Measurements from ENCODE around the gene PARVA. TPM values are rescaled to one million over a fixed set of nuclear protein-coding genes. Genes with fewer than 3 reads are reported as not detected.

PARVA gene
- total and polyA plus RNA-seq, 4 donors: 3.1 to 11.7 (median 11.2) TPM

DNA sequence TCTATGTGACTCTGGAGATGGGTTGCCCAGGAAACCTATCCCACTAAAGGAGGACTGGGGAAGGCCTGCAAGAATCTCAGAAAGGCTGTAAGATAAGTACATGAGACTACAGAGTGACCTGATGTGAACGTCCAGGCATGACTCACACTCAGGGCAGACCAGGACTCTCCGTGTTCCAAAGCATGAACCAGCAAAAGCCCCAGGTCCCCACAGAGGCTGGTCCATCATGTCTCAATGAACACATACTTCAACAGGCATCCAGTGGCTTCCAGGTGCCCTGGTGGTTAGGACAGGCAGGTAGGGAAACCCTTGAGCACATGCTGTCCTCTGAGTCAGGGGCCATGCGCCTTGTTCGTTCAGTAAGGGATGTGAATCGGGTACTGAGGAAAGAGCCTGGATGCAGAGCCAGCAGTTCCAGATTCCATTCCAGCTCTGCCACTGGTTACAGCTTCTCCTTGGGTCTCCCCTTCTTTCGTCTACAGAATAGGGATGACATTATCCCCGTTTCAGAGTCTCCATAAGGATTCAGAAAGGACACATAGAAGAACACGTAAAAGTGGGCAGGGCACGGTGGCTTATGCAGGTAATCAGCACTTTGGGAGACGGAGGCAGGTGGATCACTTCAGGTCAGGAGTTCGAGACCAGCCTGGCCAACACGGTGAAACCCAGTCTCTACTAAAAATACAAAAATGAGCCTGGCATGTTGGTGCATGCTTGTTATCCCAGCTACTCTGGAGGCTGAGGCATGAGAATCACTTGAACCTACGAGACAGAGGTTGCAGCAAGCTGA, 167.8 kb downstream of the PARVA start:
- WGBS: 93% methylated on average over 13 of the region's 13 CpGs
- TF ChIP-seq HNF4A (conservative IDR thresholded peaks at IDR 0.05): no peak
- TF ChIP-seq, protein P1, sequence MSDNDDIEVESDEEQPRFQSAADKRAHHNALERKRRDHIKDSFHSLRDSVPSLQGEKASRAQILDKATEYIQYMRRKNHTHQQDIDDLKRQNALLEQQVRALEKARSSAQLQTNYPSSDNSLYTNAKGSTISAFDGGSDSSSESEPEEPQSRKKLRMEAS (IDR thresholded peaks at IDR 0.05): no peak
- no peak for TF ChIP-seq GABPA (IDR thresholded peaks at IDR 0.05 in 1 of 2, conservative IDR thresholded peaks at IDR 0.05 in 1 of 2)
- no peak for TF ChIP-seq RAD21 (IDR thresholded peaks at IDR 0.05)
- TF ChIP-seq ATF3 (IDR thresholded peaks at IDR 0.05): no peak
- no peak for TF ChIP-seq FOXA2 (IDR thresholded peaks at IDR 0.05)
- TF ChIP-seq RXRA (IDR thresholded peaks at IDR 0.05): no peak
- TF ChIP-seq FOXA1 (IDR thresholded peaks at IDR 0.05): no peak
- TF ChIP-seq, protein P2, sequence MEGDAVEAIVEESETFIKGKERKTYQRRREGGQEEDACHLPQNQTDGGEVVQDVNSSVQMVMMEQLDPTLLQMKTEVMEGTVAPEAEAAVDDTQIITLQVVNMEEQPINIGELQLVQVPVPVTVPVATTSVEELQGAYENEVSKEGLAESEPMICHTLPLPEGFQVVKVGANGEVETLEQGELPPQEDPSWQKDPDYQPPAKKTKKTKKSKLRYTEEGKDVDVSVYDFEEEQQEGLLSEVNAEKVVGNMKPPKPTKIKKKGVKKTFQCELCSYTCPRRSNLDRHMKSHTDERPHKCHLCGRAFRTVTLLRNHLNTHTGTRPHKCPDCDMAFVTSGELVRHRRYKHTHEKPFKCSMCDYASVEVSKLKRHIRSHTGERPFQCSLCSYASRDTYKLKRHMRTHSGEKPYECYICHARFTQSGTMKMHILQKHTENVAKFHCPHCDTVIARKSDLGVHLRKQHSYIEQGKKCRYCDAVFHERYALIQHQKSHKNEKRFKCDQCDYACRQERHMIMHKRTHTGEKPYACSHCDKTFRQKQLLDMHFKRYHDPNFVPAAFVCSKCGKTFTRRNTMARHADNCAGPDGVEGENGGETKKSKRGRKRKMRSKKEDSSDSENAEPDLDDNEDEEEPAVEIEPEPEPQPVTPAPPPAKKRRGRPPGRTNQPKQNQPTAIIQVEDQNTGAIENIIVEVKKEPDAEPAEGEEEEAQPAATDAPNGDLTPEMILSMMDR (IDR thresholded peaks at IDR 0.05; ENCODE audit: low read depth, low read length, missing input control): no peak
- TF ChIP-seq TAF1 (conservative IDR thresholded peaks at IDR 0.05): no peak
- no peak for TF ChIP-seq JUND (IDR thresholded peaks at IDR 0.05)
- TF ChIP-seq, protein P3, sequence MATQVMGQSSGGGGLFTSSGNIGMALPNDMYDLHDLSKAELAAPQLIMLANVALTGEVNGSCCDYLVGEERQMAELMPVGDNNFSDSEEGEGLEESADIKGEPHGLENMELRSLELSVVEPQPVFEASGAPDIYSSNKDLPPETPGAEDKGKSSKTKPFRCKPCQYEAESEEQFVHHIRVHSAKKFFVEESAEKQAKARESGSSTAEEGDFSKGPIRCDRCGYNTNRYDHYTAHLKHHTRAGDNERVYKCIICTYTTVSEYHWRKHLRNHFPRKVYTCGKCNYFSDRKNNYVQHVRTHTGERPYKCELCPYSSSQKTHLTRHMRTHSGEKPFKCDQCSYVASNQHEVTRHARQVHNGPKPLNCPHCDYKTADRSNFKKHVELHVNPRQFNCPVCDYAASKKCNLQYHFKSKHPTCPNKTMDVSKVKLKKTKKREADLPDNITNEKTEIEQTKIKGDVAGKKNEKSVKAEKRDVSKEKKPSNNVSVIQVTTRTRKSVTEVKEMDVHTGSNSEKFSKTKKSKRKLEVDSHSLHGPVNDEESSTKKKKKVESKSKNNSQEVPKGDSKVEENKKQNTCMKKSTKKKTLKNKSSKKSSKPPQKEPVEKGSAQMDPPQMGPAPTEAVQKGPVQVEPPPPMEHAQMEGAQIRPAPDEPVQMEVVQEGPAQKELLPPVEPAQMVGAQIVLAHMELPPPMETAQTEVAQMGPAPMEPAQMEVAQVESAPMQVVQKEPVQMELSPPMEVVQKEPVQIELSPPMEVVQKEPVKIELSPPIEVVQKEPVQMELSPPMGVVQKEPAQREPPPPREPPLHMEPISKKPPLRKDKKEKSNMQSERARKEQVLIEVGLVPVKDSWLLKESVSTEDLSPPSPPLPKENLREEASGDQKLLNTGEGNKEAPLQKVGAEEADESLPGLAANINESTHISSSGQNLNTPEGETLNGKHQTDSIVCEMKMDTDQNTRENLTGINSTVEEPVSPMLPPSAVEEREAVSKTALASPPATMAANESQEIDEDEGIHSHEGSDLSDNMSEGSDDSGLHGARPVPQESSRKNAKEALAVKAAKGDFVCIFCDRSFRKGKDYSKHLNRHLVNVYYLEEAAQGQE (IDR thresholded peaks at IDR 0.05): no peak
- no peak for TF ChIP-seq NR2F2 (IDR thresholded peaks at IDR 0.05)
- no peak for TF ChIP-seq EGR1 (IDR thresholded peaks at IDR 0.05; ENCODE audit: low read depth in 2 of 2)
- TF ChIP-seq, protein P4, sequence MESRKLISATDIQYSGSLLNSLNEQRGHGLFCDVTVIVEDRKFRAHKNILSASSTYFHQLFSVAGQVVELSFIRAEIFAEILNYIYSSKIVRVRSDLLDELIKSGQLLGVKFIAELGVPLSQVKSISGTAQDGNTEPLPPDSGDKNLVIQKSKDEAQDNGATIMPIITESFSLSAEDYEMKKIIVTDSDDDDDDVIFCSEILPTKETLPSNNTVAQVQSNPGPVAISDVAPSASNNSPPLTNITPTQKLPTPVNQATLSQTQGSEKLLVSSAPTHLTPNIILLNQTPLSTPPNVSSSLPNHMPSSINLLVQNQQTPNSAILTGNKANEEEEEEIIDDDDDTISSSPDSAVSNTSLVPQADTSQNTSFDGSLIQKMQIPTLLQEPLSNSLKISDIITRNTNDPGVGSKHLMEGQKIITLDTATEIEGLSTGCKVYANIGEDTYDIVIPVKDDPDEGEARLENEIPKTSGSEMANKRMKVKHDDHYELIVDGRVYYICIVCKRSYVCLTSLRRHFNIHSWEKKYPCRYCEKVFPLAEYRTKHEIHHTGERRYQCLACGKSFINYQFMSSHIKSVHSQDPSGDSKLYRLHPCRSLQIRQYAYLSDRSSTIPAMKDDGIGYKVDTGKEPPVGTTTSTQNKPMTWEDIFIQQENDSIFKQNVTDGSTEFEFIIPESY (IDR thresholded peaks at IDR 0.05): no peak
- TF ChIP-seq YY1 (IDR thresholded peaks at IDR 0.05): no peak
- no peak for TF ChIP-seq HNF4G (IDR thresholded peaks at IDR 0.05)
- TF ChIP-seq SP1 (IDR thresholded peaks at IDR 0.05): no peak
- H3K4me1 ChIP-seq (ENCODE audit: control insufficient read depth in 4 of 4, insufficient read depth in 4 of 4, low read length in 3 of 4): no peaks in the 10 kb centered on the region
- no peaks in the 10 kb centered on the region for H3K27me3 ChIP-seq (ENCODE audit: control insufficient read depth in 4 of 4, insufficient read depth in 4 of 4, low read length in 3 of 4)
- no peaks in the 10 kb centered on the region for H3K36me3 ChIP-seq (ENCODE audit: control insufficient read depth in 4 of 4, insufficient read depth in 3 of 4, low read depth in 1 of 4, low read length in 3 of 4)
- H3K9me3 ChIP-seq (ENCODE audit: control insufficient read depth in 4 of 4, low read length in 3 of 4): no peaks in the 10 kb centered on the region
- DNase-seq (ENCODE audit: low spot score): no peak
- H3K27ac ChIP-seq (ENCODE audit: low read depth in 1 of 2, low read length in 2 of 2): no peak overlapping the region
- H3K9ac ChIP-seq (ENCODE audit: low read depth in 1 of 2, low read length in 2 of 2): no peak overlapping the region
- H3K4me3 ChIP-seq (ENCODE audit: low read depth in 1 of 3, low read length in 3 of 3): no peak overlapping the region

Measured in liver (tissue), 9 donors.